GM11168 (cell line): Measurements from ENCODE around the gene ILKAP.

Experiments used
- in situ Hi-C: fragments of 300-500 bp; cut with MboI; formaldehyde crosslinking; loops from one replicate; pipeline ENCODE4 v1.12.0; 2022; ENCODE audit warnings: low sequenced_read_pairs; ENCODE audit not compliant: unreplicated experiment

The ILKAP gene

GRCh38 chr2:238238311-238238765, 34.8 kb upstream of the ILKAP start:
- in situ Hi-C loops: no loop called here

- in situ Hi-C loops: no loop called here
Observed at GRCh38 chr2:238237431-238238135, 34.1 kb upstream of the ILKAP start.

- in situ Hi-C loops: no loop called here
Observed at GRCh38 chr2:238236571-238236970, 33.1 kb upstream of the ILKAP start.

- in situ Hi-C loops: no loop called here
Observed at GRCh38 chr2:238235856-238236255, 32.4 kb upstream of the ILKAP start.

- in situ Hi-C loops: no loop called here
Observed at GRCh38 chr2:238235331-238235732, 31.8 kb upstream of the ILKAP start.

GRCh38 chr2:238233625-238234024, 30.1 kb upstream of the ILKAP start:
- in situ Hi-C loops: no loop called here

GRCh38 chr2:238231809-238232208, 28.3 kb upstream of the ILKAP start:
- in situ Hi-C loops: no loop called here

GRCh38 chr2:238231251-238231793, 27.8 kb upstream of the ILKAP start:
- in situ Hi-C loops: no loop called here

- in situ Hi-C loops: no loop called here
Observed at GRCh38 chr2:238230699-238231098, 27.2 kb upstream of the ILKAP start.

- in situ Hi-C loops: no loop called here
Observed at GRCh38 chr2:238228700-238229099, 25.2 kb upstream of the ILKAP start.

GRCh38 chr2:238227587-238228032, 24.1 kb upstream of the ILKAP start:
- in situ Hi-C loops: no loop called here

GRCh38 chr2:238226698-238227586, 23.4 kb upstream of the ILKAP start:
- in situ Hi-C loops: no loop called here

GRCh38 chr2:238225911-238226697, 22.6 kb upstream of the ILKAP start:
- in situ Hi-C loops: no loop called here

- in situ Hi-C loops: no loop called here
Observed at GRCh38 chr2:238225121-238225520, 21.6 kb upstream of the ILKAP start.

GRCh38 chr2:238224356-238225035, 21.0 kb upstream of the ILKAP start:
- in situ Hi-C loops: no loop called here

GRCh38 chr2:238220892-238221521, 17.5 kb upstream of the ILKAP start:
- in situ Hi-C loops: no loop called here

GRCh38 chr2:238220274-238220891, 16.9 kb upstream of the ILKAP start:
- in situ Hi-C loops: no loop called here

GRCh38 chr2:238216651-238217184, 13.2 kb upstream of the ILKAP start:
- in situ Hi-C loops: no loop called here

GRCh38 chr2:238207006-238207405, 3.5 kb upstream of the ILKAP start:
- in situ Hi-C loops: no loop called here
